ENCODE data around the gene EYA4.

DNA sequence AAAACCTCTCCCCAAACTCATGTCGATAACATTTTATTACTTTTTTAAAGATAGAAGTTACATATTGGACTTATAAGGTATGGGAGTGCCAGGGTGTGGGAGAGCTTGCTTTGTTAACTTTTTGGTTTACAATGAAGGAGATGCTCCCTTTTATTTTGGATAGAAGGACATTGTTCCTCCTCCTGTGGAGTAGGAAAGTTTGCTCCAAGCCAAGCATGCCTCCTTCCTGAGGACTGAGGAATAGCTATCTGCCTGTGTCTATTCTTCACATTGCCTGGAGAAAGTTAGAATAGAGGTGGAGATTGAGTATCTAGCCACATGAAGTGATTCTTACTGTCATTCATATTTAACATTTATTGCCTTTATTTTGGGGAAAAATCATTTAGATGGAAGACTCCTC lies 71.9 kb downstream of the EYA4 start:
- TF ChIP-seq POLR2A (IDR thresholded peaks at IDR 0.05; ENCODE audit: low read depth, low read length) (no peak), FOS (IDR thresholded peaks at IDR 0.05; ENCODE audit: borderline replicate concordance, insufficient read depth, low read length) (no peak), POLR2AphosphoS5 (IDR thresholded peaks at IDR 0.05; ENCODE audit: insufficient read depth, low read depth, low read length) (no peak), JUN (IDR thresholded peaks at IDR 0.05; ENCODE audit: borderline replicate concordance, insufficient read depth, insufficient read length, low read depth) (no peak)
- TF ChIP-seq, protein P1, sequence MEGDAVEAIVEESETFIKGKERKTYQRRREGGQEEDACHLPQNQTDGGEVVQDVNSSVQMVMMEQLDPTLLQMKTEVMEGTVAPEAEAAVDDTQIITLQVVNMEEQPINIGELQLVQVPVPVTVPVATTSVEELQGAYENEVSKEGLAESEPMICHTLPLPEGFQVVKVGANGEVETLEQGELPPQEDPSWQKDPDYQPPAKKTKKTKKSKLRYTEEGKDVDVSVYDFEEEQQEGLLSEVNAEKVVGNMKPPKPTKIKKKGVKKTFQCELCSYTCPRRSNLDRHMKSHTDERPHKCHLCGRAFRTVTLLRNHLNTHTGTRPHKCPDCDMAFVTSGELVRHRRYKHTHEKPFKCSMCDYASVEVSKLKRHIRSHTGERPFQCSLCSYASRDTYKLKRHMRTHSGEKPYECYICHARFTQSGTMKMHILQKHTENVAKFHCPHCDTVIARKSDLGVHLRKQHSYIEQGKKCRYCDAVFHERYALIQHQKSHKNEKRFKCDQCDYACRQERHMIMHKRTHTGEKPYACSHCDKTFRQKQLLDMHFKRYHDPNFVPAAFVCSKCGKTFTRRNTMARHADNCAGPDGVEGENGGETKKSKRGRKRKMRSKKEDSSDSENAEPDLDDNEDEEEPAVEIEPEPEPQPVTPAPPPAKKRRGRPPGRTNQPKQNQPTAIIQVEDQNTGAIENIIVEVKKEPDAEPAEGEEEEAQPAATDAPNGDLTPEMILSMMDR (IDR thresholded peaks at IDR 0.05; ENCODE audit: extremely low read depth in 1 of 2, insufficient read depth in 1 of 2, low read depth in 1 of 2, low read length in 2 of 2), result no peak
